ENCODE data around the gene DNAI7. TPM values are rescaled to one million over a fixed set of nuclear protein-coding genes. Genes with fewer than 3 reads are reported as not detected.

The DNAI7 gene
- total RNA-seq, 2 donors from 2014 or later, result 0.17 TPM; not detected in 1

DNA sequence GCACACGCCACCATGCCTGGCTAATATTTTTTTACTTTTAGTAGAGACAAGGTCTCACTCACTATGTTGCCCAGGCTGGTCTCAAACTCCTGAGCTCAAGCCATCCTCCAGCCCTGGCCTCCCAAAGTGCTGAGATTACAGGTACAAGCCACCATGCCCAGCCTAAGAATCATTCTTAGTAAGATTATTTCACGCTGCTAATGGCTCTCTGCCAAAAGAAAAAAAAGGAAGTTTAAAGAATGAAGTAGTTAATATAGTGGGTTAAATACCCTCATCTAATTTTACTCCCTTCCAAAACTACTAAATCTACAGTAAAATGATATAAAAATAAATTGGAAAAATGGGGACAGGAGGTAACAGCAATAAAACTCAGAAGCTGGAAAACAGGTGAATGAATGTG lies 2.6 kb upstream of the DNAI7 start:
- Mint-ChIP-seq H3K4me3 (no peak overlapping the region), H3K9me3 (no peaks in the 10 kb centered on the region), H3K4me1 (ENCODE audit: low read depth) (peaks cover 40% of the 10 kb centered on the region), H3K27me3 (ENCODE audit: low read depth) (no peaks in the 10 kb centered on the region), H3K36me3 (ENCODE audit: insufficient read depth in 2 of 2) (peaks cover 3 to 7% of the 10 kb centered on the region in 2 donors), H3K27ac (peak overlapping the region; percentile 44)
- no peak for DNase-seq
- ATAC-seq (replicated peaks in 1 of 2), result no peak

DNA sequence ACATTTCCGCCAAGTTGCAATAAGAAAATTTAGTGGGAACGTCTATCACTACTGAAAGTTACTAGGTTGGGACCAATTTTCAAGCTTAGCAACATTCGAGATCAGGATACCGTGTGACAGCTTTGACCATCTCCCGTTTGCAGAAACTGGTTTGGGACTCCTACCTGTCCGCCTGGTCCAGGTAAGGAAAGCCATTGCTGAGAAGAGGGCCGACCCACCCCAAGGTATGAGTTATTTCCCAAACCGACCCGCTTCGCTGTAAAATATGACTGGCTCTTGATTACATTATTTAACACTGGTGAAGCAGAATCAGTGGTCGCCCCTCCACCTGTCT lies 271 bp downstream of the DNAI7 start:
- no peaks in the 10 kb centered on the region for H3K27me3 Mint-ChIP-seq (ENCODE audit: low read depth)

DNA sequence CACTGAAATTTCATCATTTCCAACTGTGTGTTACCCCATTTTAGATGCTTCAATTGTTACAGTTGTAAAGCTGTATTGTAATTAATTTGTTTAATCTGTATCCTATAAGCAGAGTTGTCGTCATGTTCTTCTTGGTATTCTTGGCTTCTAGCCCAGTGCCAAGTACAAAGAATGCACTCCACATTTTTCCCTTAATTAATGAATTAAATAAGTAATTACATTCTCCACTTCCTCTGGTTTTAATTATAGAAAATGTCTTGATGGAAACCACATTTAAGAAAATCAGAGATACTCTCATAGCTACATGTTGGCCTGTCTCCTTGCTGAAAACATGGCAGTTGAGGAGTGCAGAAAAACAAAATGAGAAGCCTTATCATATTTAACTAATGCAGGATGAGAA lies 746 bp downstream of the DNAI7 start:
- Mint-ChIP-seq H3K27me3 (ENCODE audit: low read depth) (no peaks in the 10 kb centered on the region), H3K36me3 (ENCODE audit: insufficient read depth in 2 of 2) (peaks cover 3 to 7% of the 10 kb centered on the region in 2 donors), H3K9me3 (no peaks in the 10 kb centered on the region), H3K4me3 (peak overlapping the region; percentile 96 to 99), H3K4me1 (ENCODE audit: low read depth) (peaks cover 24% of the 10 kb centered on the region), H3K27ac (peak overlapping the region; percentile 99)
- ATAC-seq (replicated peaks in 1 of 2) (no peak), DNase-seq (no peak)

More for the DNA sequence above, 271 bp downstream of the DNAI7 start:
- peak overlapping the region; percentile 96 to 99 for H3K4me3 Mint-ChIP-seq
- H3K4me1 Mint-ChIP-seq (ENCODE audit: low read depth), result peaks cover 24% of the 10 kb centered on the region
- H3K36me3 Mint-ChIP-seq (ENCODE audit: insufficient read depth in 2 of 2), result peaks cover 3 to 7% of the 10 kb centered on the region in 2 donors
- H3K9me3 Mint-ChIP-seq, result no peaks in the 10 kb centered on the region
- ATAC-seq (replicated peaks in 1 of 2) (no peak), DNase-seq (no peak)
- H3K27ac Mint-ChIP-seq, result peak overlapping the region; percentile 99

DNA sequence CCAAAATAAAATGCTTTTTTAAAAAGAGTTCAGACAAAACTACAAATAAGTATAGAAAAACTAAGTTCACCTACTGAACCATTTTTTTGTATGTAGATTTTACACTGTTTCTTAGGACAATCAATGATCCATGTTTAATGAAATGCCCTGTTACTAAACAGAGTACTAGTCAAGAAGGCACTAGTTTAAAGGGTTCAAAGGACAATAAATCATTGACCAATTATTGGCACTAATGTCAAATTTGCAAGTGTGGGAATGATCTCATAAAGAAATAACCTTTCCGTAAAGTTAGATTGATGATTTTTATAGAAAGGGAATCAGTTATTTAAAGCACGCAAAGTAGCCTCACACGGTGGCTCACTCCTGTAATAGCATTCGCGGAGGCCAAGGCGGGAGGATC lies 4.2 kb downstream of the DNAI7 start:
- peaks cover 3 to 7% of the 10 kb centered on the region in 2 donors for H3K36me3 Mint-ChIP-seq (ENCODE audit: insufficient read depth in 2 of 2)
- no peak for ATAC-seq (replicated peaks in 1 of 2)
- H3K4me1 Mint-ChIP-seq (ENCODE audit: low read depth), result peaks cover 36% of the 10 kb centered on the region
- no peak for DNase-seq
- no peak overlapping the region for H3K27ac Mint-ChIP-seq
- H3K27me3 Mint-ChIP-seq (ENCODE audit: low read depth), result no peaks in the 10 kb centered on the region
- H3K9me3 Mint-ChIP-seq, result no peaks in the 10 kb centered on the region
- H3K4me3 Mint-ChIP-seq, result no peak overlapping the region

DNA sequence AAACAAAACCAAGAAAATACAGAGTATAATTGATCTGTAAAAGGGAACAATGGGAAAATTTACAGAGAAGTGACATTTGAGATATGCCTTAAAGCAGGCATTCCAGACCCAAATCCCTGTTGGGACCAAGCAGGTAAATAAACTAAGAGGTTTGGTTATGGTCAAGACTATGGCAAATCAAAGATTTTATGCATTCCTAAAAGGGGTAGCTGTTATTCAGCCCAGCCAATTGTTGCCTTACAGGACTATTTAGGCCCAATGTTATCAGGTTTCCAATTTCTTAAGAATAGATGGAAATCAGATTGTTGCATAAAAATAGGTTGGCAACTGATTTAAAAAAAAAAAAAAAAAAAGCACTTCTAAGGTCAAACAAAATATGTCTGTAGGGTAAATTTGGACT lies 5.3 kb downstream of the DNAI7 start:
- Mint-ChIP-seq H3K27me3 (ENCODE audit: low read depth) (no peaks in the 10 kb centered on the region), H3K27ac (no peak overlapping the region), H3K36me3 (ENCODE audit: insufficient read depth in 2 of 2) (no peaks in the 10 kb centered on the region), H3K9me3 (no peaks in the 10 kb centered on the region), H3K4me3 (no peak overlapping the region), H3K4me1 (ENCODE audit: low read depth) (peaks cover 33% of the 10 kb centered on the region)
- DNase-seq (no peak), ATAC-seq (replicated peaks in 1 of 2) (no peak)

DNA sequence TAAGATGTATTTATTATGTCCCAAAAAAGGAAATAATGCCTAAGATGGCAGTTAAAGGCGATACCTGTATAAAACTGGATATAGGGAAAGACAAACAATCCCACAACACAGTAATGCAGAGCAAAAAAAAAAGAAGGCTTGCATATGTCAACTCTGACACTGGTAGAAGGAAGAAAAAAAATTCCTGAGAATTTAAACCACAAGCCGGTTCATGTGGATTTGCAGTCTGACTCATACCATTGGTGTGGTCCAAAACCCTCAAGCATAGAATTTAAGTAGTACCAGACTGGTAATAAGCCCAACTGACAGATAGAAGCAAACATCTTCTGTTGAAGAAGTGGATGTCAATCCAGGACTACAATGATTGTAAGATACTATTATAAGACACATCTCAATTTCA lies 7.2 kb downstream of the DNAI7 start:
- no peak for ATAC-seq (replicated peaks in 1 of 2)
- H3K27me3 Mint-ChIP-seq (ENCODE audit: low read depth), result no peaks in the 10 kb centered on the region
- DNase-seq, result no peak
- peaks cover 0 to 3% of the 10 kb centered on the region in 2 donors for H3K36me3 Mint-ChIP-seq (ENCODE audit: insufficient read depth in 2 of 2)
- peak overlapping the region in 1 of 2 donors; percentile 71 for H3K4me3 Mint-ChIP-seq
- H3K27ac Mint-ChIP-seq, result no peak overlapping the region
- peaks cover 33% of the 10 kb centered on the region for H3K4me1 Mint-ChIP-seq (ENCODE audit: low read depth)
- peaks cover 0 to 4% of the 10 kb centered on the region in 2 donors for H3K9me3 Mint-ChIP-seq

DNA sequence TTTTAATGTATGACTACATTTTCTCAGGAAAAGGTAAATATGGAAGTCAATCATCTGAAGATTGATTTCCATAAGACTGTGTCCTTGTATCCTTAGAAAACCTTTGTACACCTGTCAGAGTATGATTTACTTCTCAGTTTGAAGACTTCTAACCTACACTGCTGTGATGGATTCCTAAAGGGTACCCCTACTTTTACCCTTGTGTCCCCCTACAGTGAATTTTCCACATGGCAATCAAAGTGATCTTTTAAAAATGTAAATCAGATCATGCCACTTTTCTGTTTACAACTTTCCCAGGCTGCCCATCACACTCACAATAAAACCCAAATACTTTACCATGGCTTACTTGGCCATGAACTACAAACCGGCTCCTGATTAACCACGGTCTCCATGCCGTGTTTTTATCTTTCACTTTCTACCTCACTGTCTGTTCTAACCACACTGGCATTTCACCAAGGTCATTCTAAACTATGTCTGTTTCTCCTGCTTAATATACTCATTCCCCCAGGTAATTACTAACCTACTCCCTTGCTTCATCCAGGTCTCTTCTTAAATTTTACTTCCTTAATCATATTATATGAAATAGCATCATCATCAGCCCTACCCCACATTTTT lies 8.1 kb downstream of the DNAI7 start:
- ATAC-seq (replicated peaks in 1 of 2), result peak; percentile 81
- peak in 1 of 2 donors; percentile 8 for DNase-seq

DNA sequence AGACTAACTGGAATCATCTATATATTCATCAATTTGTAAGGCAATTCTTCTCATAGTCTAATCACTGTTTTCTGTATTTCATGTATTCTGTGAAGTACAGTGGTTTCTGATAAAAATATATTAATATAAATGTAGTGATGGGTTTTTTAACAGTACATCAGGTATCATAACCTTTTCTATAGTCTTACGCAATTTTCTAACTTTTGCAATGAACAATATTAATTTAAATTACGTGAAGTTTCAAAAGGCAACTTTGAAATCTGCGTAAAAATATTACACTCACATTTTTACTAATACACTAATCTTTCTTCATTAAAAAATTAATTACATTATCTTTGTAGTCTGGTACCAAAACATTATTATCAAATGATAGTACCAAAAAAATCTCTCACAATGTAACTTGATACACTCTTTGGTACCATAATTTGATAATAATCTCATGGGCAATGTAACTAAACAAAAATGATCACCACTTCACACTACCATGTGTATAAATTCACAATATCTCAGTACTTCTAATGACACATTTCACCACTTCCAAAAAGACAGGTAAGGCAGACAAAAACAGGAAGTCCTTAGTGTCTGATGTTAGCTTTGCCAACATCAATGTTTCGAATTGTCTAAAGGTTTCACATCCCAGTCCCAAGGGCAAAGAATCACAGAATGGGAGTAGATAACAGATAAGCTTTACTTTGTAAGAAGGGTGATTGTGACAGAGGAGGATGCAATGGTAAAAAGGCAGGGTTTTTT lies 8.7 kb downstream of the DNAI7 start:
- peaks cover 33% of the 10 kb centered on the region for H3K4me1 Mint-ChIP-seq (ENCODE audit: low read depth)
- peak overlapping the region; percentile 50 to 71 for H3K4me3 Mint-ChIP-seq
- no peak overlapping the region for H3K27ac Mint-ChIP-seq
- peaks cover 0 to 3% of the 10 kb centered on the region in 2 donors for H3K36me3 Mint-ChIP-seq (ENCODE audit: insufficient read depth in 2 of 2)
- ATAC-seq (replicated peaks in 1 of 2) (peak; percentile 54 to 60), DNase-seq (no peak)
- no peaks in the 10 kb centered on the region for H3K27me3 Mint-ChIP-seq (ENCODE audit: low read depth)
- H3K9me3 Mint-ChIP-seq, result peaks cover 0 to 4% of the 10 kb centered on the region in 2 donors

More for the DNA sequence above, 8.1 kb downstream of the DNAI7 start:
- Mint-ChIP-seq H3K27me3 (ENCODE audit: low read depth) (no peaks in the 10 kb centered on the region), H3K9me3 (peaks cover 0 to 4% of the 10 kb centered on the region in 2 donors), H3K4me3 (peak overlapping the region; percentile 50 to 71), H3K27ac (peak overlapping the region; percentile 70), H3K36me3 (ENCODE audit: insufficient read depth in 2 of 2) (peaks cover 0 to 3% of the 10 kb centered on the region in 2 donors), H3K4me1 (ENCODE audit: low read depth) (peaks cover 33% of the 10 kb centered on the region)

DNA sequence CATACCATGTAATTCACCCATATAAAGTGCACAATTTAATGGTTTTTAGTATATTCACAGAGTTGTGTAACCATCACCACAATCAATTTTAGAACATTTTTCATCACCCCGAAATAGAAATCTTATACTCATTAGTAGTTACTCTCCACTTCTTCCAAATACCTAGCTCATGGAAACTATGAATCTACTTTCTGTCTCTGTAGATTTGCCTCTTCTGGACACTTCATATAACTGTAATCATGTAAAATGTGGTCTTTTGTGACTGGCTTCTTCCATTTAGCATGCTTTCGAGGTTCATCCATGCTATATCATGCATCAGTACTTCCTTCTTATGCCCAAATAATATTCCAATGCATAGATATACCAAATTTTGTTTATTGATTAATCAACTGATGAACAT lies 10.8 kb downstream of the DNAI7 start:
- H3K9me3 Mint-ChIP-seq, result peaks cover 0 to 4% of the 10 kb centered on the region in 2 donors
- no peak overlapping the region for H3K4me3 Mint-ChIP-seq
- H3K27ac Mint-ChIP-seq, result no peak overlapping the region
- H3K27me3 Mint-ChIP-seq (ENCODE audit: low read depth), result no peaks in the 10 kb centered on the region
- H3K4me1 Mint-ChIP-seq (ENCODE audit: low read depth), result peaks cover 33% of the 10 kb centered on the region
- ATAC-seq (replicated peaks in 1 of 2) (peak in 1 of 2 donors; percentile 18), DNase-seq (no peak)
- H3K36me3 Mint-ChIP-seq (ENCODE audit: insufficient read depth in 2 of 2), result peaks cover 0 to 3% of the 10 kb centered on the region in 2 donors

DNA sequence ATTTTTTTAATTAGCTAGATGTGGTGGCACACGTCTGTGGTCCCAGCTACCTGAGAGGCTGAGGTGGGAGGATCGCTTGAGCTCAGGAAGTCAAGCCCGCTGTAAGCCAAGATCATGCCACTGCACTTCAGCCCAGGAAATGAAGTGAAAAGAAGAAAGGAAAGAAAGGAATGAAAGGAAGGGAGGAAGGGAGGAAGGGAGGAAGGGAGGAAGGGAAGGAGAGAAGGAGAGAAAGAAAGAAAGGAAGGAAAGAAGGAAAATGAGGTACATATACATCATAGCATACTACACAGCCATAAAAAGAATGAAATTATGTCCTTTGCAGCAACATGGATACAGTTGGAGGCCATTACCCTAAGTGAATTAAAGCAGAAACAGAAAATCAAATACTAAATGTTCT lies 12.2 kb downstream of the DNAI7 start:
- DNase-seq (no peak), ATAC-seq (replicated peaks in 1 of 2) (no peak)
- H3K27me3 Mint-ChIP-seq (ENCODE audit: low read depth), result no peaks in the 10 kb centered on the region
- no peak overlapping the region for H3K4me3 Mint-ChIP-seq
- peaks cover 0 to 3% of the 10 kb centered on the region in 2 donors for H3K36me3 Mint-ChIP-seq (ENCODE audit: insufficient read depth in 2 of 2)
- peaks cover 0 to 4% of the 10 kb centered on the region in 2 donors for H3K9me3 Mint-ChIP-seq
- H3K4me1 Mint-ChIP-seq (ENCODE audit: low read depth), result peaks cover 31% of the 10 kb centered on the region
- H3K27ac Mint-ChIP-seq, result no peak overlapping the region

DNA sequence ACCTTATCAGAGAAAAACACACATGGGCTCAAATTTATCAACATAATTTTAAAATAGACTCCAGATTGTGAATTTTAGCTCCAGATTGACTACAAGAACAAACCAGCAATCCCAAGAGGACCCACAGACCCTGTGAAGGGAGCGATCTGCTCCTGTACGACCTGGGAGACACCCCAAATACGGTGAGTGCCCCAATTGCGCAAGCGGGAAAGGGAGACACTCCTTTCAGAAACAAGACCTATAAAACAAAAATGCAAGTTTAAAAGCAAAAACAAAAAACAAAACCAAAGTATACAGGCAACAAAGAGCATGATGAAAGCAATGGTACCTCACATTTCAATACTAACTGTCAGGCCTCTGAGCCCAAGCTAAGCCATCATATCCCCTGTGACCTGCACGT lies 32.1 kb downstream of the DNAI7 start:
- Mint-ChIP-seq H3K9me3 (no peaks in the 10 kb centered on the region), H3K4me1 (ENCODE audit: low read depth) (no peaks in the 10 kb centered on the region), H3K27ac (no peak overlapping the region), H3K27me3 (ENCODE audit: low read depth) (no peaks in the 10 kb centered on the region), H3K4me3 (no peak overlapping the region), H3K36me3 (ENCODE audit: insufficient read depth in 2 of 2) (no peaks in the 10 kb centered on the region)
- DNase-seq, result no peak
- no peak for ATAC-seq (replicated peaks in 1 of 2)

DNA sequence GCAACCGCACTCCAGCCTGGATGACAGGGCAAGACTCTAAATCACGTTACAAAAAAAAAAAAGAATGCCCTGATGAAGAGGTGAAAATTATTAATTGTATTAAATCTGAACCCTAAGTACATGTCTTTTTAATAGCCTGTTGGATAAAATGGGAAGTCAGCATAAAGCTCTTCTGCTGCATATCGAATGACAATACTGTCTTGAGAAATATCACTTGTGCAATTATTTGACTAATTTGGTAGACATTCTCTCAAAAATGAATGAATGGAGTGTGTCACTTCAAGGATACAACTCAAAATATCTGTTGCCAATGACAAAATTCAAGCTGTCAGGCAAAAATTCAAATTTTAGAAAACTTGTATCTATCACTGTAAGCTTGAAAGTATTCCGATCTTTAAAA lies 38.9 kb downstream of the DNAI7 start:
- H3K36me3 Mint-ChIP-seq (ENCODE audit: insufficient read depth in 2 of 2), result no peaks in the 10 kb centered on the region
- ATAC-seq (replicated peaks in 1 of 2), result no peak

DNA sequence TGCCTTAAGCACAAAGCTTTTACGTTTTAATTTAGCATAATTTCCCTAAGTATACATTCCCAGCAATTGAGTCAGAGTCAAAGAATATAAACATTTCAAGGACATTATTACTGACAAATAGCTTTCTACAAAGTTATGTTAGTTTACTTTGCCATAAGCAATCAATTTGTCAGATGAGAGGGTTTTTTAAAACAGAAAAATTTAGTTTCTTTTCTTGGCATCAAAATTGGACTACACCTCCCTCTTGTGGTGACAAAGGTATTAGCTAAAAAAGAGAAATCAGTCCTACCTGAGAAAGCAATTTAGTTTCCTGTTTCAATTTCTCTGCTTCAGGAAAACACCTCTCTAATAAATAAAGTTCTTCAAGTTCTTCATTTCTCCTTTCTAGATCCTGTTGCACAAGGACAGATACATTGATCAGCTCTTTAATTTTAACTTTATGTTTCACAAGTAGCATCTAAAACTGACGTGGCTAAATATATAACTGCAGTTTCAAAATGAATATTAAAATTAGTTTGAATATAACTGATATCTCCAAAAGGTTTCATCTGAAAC lies 39.9 kb downstream of the DNAI7 start:
- DNase-seq, result no peak
- Mint-ChIP-seq H3K27me3 (ENCODE audit: low read depth) (no peaks in the 10 kb centered on the region), H3K9me3 (no peaks in the 10 kb centered on the region), H3K4me1 (ENCODE audit: low read depth) (peaks cover 6% of the 10 kb centered on the region), H3K27ac (no peak overlapping the region), H3K4me3 (peak overlapping the region in 1 of 2 donors; percentile 31), H3K36me3 (ENCODE audit: insufficient read depth in 2 of 2) (no peaks in the 10 kb centered on the region)
- no peak for ATAC-seq (replicated peaks in 1 of 2)

More for the DNA sequence above, 38.9 kb downstream of the DNAI7 start:
- DNase-seq, result no peak
- Mint-ChIP-seq H3K4me1 (ENCODE audit: low read depth) (peaks cover 6% of the 10 kb centered on the region), H3K27me3 (ENCODE audit: low read depth) (no peaks in the 10 kb centered on the region), H3K27ac (no peak overlapping the region), H3K4me3 (no peak overlapping the region), H3K9me3 (no peaks in the 10 kb centered on the region)

Measured in activated T-cell treated with anti-CD3 and anti-CD28 coated beads, Interleukin-2, amount 50 U/mL, for 72 hours (primary cell).